HG03575 (cell line): ENCODE data around the gene AMPH.
A peak's percentile ranks its signal among the peaks of the same experiment; 100 is the strongest.

Experiments used
- ATAC-seq: cut with Tn5 transposase; IDR thresholded peaks from one replicate; pipeline ENCODE4 v1.9.1; 2021; ENCODE audit not compliant: unreplicated experiment, insufficient number of reproducible peaks, low FRiP score; ENCODE audit errors: extremely low read depth

The AMPH gene

DNA sequence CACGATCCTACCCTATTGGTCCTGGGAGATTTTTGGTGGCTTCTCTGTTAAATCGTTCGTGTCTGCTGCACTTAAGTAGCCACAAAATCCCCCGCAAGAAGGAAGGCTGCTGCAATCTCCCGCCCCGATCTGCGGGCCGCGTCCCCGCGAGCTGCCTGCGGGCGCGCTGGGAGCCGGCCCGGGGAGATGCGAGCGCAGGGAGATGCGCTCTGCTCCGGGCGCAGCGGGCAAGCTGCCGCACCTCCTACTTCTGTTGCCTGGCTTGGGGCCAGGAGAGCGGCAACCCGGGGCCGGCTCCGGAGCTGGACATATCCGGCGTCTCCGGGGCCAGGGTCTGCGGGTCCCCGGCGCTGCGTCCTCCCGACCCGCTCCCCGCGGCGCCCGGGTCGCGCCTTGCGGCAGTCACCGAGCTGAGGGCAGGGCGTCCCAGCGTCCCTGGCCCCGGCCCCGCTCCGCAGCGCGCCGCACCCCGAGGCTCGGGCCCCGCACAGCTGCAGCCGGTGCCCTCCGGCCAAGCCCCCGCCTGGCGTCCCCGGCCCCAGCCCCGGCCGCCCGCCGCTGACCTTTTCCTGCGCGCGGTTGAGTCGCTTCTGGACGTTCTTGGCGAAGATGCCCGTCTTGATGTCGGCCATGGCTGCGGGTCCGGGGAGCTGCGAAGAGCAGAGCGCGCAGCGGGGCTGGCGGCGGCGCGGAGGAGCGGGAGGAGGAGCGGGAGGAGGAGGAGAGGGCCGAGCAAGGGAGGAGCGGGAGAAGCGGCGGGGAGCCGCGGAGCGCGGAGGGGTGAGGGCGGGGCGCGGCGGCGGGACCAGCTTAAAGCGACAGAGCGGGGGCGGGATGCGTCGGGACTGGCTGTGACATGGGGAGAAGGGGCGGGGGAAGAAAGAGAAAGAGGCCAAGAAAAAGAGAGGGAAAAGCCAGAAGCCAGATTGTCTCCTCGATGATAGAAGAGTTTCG is at the start of gene AMPH:
TSS of gene AMPH (minus strand) at position 654 of the 954 bp plus-strand sequence. CDS start at position 632, 22 bp downstream.
- ATAC-seq, result no peak

DNA sequence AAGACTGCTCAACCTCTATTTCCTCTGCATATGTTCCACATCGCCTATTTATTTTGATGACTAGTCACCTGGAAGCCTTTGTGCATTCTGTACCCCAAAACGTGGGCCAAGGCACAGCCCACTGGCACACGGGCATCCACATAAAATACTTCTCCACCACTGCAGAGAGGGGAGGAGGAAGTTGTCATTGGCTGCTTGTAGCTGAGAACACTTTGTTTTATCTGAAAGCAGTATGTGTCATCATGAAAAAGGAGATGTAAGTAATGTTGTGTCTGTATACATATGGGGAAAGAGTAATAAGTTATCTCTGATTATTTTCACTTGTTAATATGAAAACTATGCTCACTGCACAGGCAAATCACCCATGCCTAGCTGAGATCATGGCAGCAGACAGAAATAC is 48.2 kb upstream of the AMPH start:
- no peak for ATAC-seq

- ATAC-seq, result no peak
Measured at GRCh38 chr7:38678698-38679054, 47.5 kb upstream of the AMPH start.

DNA sequence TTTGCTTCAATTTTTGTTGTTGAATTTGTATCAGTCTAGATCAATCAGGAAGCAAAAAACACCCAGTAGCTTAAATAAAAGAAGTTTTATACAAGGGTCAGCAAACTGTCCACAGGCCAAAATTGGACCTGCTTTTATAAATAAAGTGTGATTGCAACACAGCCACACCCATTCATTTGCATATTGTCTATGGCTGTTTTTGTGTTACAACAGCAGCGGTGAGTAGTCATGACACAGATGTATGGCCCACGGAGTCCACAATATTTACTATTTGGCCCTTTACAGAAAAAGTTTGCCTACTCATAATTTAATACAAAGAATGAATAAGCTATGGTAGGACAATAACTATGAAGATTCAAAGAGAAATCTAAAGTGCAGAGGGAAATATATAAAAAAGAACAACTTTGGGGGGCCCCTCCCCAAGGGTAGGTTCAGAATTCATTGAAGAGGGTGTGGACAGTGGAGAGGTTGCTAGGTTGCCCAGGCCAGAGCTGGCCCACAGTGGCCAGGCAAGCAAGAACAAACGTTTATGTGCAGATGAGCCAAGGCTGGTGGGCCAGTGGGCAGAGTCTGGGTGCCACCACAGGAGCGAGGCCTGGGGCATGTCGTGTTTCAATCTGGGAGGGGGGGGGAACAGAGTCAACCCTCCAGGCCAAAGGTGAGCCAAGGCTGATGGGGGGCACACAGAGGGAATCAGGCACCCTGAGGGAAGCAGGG is 47.0 kb upstream of the AMPH start:
- no peak for ATAC-seq

GRCh38 chr7:38675494-38676106 is 44.4 kb upstream of the AMPH start:
- no peak for ATAC-seq

- no peak for ATAC-seq
Measured at GRCh38 chr7:38674513-38674912, 43.3 kb upstream of the AMPH start.

GRCh38 chr7:38673795-38674194 is 42.6 kb upstream of the AMPH start:
- no peak for ATAC-seq

GRCh38 chr7:38671911-38672905 is 41.0 kb upstream of the AMPH start:
- no peak for ATAC-seq

- ATAC-seq, result no peak
Measured at GRCh38 chr7:38669965-38670520, 38.9 kb upstream of the AMPH start.

GRCh38 chr7:38664972-38665371 is 33.8 kb upstream of the AMPH start:
- ATAC-seq, result no peak

GRCh38 chr7:38660427-38661099 is 29.4 kb upstream of the AMPH start:
- peak; percentile 77 for ATAC-seq

DNA sequence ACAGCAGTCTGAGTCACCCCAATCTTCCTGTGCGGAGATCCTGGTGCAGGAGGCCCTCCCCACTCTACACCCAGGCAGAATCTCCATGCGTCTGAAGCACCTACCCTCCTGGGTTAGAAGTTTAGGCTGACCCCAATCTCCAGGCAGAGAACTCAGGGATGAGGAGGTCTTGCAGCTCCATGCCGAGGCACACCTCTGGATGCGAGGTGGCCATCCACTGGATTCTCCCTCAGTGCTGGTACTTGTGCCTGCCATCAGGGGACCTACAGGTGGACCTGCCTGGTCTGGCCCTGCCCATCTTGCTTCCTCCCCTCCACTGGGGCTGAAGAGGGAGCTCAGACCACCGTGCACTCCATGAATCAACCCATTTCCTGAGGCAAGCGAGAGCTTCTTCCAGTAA is 28.8 kb upstream of the AMPH start:
- ATAC-seq, result no peak

DNA sequence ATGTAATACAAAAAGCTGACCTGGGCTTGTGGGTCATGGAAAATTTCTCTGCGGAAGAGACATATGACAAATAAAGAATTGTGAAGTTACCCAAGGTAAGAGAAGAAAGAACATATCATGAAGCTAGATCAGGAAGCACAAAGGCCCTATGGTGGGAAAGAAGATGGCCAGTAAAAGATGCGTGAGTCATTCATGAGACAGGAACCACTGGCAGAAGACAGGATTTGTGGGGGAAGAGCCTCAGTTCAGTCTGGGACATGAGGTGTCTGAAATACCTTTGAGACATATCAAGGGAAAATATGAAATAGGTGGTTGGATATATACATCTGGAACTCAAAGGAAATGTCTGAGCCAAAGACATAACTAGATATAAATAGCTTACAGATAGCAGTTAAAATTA is 27.7 kb upstream of the AMPH start:
- no peak for ATAC-seq

- ATAC-seq, result no peak
Measured at GRCh38 chr7:38656968-38657367, 25.8 kb upstream of the AMPH start.

- ATAC-seq, result no peak
Measured at GRCh38 chr7:38655833-38656774, 24.9 kb upstream of the AMPH start.

DNA sequence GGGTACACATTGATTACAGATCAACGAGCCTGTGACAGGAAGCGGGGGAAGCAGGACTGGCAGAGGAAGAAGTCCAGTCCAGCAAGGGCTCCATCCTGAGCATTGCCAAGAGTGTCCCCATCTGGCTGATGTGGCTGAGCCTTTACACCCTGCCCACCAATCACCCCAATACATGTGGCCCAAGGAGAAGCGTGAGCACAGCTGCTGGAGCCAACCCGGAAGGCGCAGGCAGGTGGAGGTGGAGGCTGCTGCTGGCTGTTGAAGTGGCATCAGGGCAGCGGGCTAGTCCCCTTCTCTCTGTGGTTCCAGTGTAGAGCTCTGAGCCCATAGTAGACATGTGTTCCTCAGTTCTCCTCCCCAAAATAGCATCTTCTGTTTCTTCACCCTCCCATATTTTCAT is 6.8 kb upstream of the AMPH start:
- ATAC-seq, result no peak

- no peak for ATAC-seq
Measured at GRCh38 chr7:38632411-38632810, 1.2 kb upstream of the AMPH start.
